ENCODE data around the gene PLCH1. TPM values are rescaled to one million over a fixed set of nuclear protein-coding genes. Genes with fewer than 3 reads are reported as not detected.

PLCH1 gene
- total and polyA plus RNA-seq, 2 of the 13 experiments (the other 11 are each of a cell fraction or from before 2014, with no cell fraction given), result 2.0 to 3.0 TPM

GRCh38 chr3:155648013-155648591 lies 96.8 kb downstream of the PLCH1 start (continued):
- TF ChIP-seq ZNF646 (CRISPR knock-in tag; IDR thresholded peaks at IDR 0.05), result no peak
- TF ChIP-seq, protein P1, sequence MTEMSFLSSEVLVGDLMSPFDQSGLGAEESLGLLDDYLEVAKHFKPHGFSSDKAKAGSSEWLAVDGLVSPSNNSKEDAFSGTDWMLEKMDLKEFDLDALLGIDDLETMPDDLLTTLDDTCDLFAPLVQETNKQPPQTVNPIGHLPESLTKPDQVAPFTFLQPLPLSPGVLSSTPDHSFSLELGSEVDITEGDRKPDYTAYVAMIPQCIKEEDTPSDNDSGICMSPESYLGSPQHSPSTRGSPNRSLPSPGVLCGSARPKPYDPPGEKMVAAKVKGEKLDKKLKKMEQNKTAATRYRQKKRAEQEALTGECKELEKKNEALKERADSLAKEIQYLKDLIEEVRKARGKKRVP (CRISPR knock-in tag; IDR thresholded peaks at IDR 0.05), result no peak
- TF ChIP-seq ELF4 (CRISPR knock-in tag; IDR thresholded peaks at IDR 0.05; ENCODE audit: borderline replicate concordance), result no peak
- TF ChIP-seq ZNF292 (CRISPR knock-in tag; IDR thresholded peaks at IDR 0.05; ENCODE audit: borderline replicate concordance, low read depth), result no peak
- TF ChIP-seq FOSL2 (CRISPR knock-in tag; IDR thresholded peaks at IDR 0.05), result no peak
- no peak for TF ChIP-seq ZNF101 (CRISPR knock-in tag; IDR thresholded peaks at IDR 0.05; ENCODE audit: borderline replicate concordance, low read depth)
- no peak for TF ChIP-seq SRF (IDR thresholded peaks at IDR 0.05; ENCODE audit: low read depth, low read length)
- TF ChIP-seq ZNF543 (CRISPR knock-in tag; IDR thresholded peaks at IDR 0.05), result no peak
- no peak for TF ChIP-seq BCL6 (CRISPR knock-in tag; IDR thresholded peaks at IDR 0.05)
- TF ChIP-seq ZFP41 (CRISPR knock-in tag; IDR thresholded peaks at IDR 0.05; ENCODE audit: borderline replicate concordance), result no peak

All from HepG2 (cell line).